Activated CD4-positive, alpha-beta T cell treated with anti-CD3 and anti-CD28 coated beads, Interleukin-2, amount 10 ng/mL, durations not matched to agents 7 days and 5 days (primary cell): ENCODE data around the gene MFAP2. TPM values are rescaled to one million over a fixed set of nuclear protein-coding genes. Genes with fewer than 3 reads are reported as not detected.

Experiments used
- CTCF ChIA-PET: fragments of 350-600 bp; sonication (Branson Sonifier 250); formaldehyde crosslinking; loops from one replicate; lab custom pipeline; 2021; ENCODE audit warnings: antibody characterized with exemption; lab: Charles Lee
- POLR2A ChIA-PET: fragments of 350-600 bp; sonication (Branson Sonifier 250); formaldehyde crosslinking; loops from one replicate; lab custom pipeline; 2021; ENCODE audit warnings: antibody characterized with exemption; lab: Charles Lee
- DNase-seq: peaks from one replicate; pipeline ENCODE4 v3.0.0-alpha.2; 2020
- H3K27ac Mint-ChIP-seq: one replicate; pipeline ENCODE4 v1.8.0; 2021; ENCODE audit warnings: mild to moderate bottlenecking, moderate library complexity, mixed read lengths
- H3K27me3 Mint-ChIP-seq: one replicate; pipeline ENCODE4 v1.8.0; 2021; ENCODE audit warnings: mixed read lengths
- H3K36me3 Mint-ChIP-seq: one replicate; pipeline ENCODE4 v1.8.0; 2021; ENCODE audit warnings: low read depth, mixed read lengths
- H3K4me1 Mint-ChIP-seq: one replicate; pipeline ENCODE4 v1.8.0; 2021; ENCODE audit warnings: mixed read lengths
- H3K4me3 Mint-ChIP-seq: one replicate; pipeline ENCODE4 v1.8.0; 2021; ENCODE audit warnings: mild to moderate bottlenecking, moderate library complexity, mixed read lengths
- H3K9me3 Mint-ChIP-seq: one replicate; pipeline ENCODE4 v1.8.0; 2021; ENCODE audit warnings: mixed read lengths
- total RNA-seq, 2 experiments: library from RNA; stranded (reverse); gene quantifications; one replicate each; pipeline ENCODE4 v1.2.3, GENCODE V29; 2021

The MFAP2 gene
- total RNA-seq, 2 experiments from 2014 or later, result not detected

DNA sequence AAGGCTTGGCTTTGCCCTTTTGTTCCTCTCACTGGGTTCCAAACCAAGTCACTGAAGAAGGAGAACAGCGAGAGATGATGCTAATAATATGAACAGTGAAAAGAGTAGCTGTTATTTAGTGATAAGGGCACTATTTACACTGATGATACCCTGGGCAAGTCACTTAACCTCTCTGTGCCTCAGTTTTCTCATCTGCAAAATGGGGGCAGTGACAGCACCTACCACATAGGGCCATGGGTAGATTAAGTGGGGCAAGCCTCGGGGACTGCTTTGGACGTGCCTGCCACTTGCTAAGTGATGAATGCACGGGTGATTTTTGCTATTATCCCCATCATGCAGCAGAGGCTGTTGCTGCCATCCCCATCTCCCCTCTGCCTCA lies 22.1 kb upstream of the MFAP2 start:
- Mint-ChIP-seq H3K36me3 (peaks cover 17% of the 10 kb centered on the region), H3K9me3 (no peaks in the 10 kb centered on the region), H3K27me3 (no peaks in the 10 kb centered on the region), H3K4me1 (no peaks in the 10 kb centered on the region), H3K27ac (no peak overlapping the region), H3K4me3 (no peak overlapping the region)
- ChIA-PET CTCF (interaction anchor here (2.9 kb wide), 1 partner anchor 12 kb away, joined by 11 read pairs; no protein-coding TSS in a partner anchor), POLR2A (no interaction called here)
- no peak for DNase-seq

DNA sequence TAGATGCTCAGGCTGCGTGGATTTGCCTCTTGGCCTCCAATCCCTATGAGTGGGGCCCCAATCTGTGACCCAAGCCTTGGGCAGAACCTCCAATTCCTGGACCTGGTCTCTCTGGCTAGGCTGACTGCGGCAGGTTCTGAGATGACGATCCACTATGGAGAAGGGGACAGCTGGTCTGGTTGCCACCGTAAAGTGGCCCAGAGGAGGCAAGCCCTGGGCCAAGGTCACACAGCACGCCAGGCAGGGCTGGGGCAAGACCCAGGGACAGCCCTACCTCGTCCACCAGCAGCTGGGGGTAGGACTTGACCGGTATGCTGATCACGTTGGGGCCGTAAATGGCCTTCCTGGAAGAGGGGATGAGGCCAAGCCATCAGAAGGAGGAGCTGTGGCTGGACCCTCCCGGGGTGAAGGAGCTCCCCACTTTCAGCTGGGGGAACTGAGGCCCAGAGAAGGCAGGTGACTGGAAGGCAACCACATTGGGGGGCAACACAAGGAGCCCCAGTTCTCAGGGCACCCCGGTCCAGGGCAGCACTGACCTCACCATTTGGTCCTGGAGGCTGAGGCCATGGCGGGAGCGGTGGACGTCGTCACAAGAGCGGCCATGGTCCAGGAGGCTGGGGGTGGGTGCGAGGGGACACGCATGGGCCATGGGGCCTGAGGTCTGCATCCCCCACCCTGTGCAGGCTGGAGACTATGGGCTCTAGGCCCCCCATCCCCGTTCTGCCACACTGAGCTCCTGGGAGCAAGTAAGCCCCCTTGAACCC lies 21.5 kb upstream of the MFAP2 start:
- Mint-ChIP-seq H3K27ac (no peak overlapping the region), H3K4me1 (no peaks in the 10 kb centered on the region), H3K36me3 (peaks cover 17% of the 10 kb centered on the region), H3K27me3 (no peaks in the 10 kb centered on the region), H3K9me3 (no peaks in the 10 kb centered on the region), H3K4me3 (no peak overlapping the region)
- ChIA-PET CTCF (interaction anchor here (0.6 to 2.9 kb wide), 2 partner anchors 12 to 381 kb away, joined by 3 to 11 read pairs; no protein-coding TSS in a partner anchor), POLR2A (no interaction called here)
- DNase-seq, result no peak

DNA sequence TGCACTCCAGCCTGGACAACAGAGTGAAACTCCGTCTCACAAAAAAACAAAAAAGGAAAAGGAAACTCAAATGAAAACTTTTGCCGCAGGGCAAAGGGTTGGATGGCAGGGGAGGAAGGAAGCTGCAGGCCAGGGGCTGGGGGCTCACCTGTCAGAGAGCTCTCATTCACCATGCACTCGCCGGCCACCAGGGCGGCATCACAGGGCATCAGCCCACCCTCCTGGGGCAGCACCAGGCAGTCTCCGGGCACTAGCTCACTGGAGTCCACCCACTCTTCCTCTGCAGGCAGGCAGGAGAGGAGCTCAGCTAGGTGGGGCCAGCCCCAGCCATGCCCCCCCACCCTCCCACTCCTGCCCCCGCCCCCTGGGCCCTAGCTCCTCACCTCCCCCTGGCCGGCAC lies 19.4 kb upstream of the MFAP2 start:
- no peaks in the 10 kb centered on the region for H3K27me3 Mint-ChIP-seq
- H3K27ac Mint-ChIP-seq, result no peak overlapping the region
- H3K4me1 Mint-ChIP-seq, result no peaks in the 10 kb centered on the region
- no peak for DNase-seq
- POLR2A ChIA-PET, result no interaction called here
- no peak overlapping the region for H3K4me3 Mint-ChIP-seq
- no peaks in the 10 kb centered on the region for H3K9me3 Mint-ChIP-seq
- CTCF ChIA-PET, result interaction anchor here (1.1 kb wide), 1 partner anchor 14 kb away, joined by 5 read pairs; no protein-coding TSS in a partner anchor
- peaks cover 19% of the 10 kb centered on the region for H3K36me3 Mint-ChIP-seq

DNA sequence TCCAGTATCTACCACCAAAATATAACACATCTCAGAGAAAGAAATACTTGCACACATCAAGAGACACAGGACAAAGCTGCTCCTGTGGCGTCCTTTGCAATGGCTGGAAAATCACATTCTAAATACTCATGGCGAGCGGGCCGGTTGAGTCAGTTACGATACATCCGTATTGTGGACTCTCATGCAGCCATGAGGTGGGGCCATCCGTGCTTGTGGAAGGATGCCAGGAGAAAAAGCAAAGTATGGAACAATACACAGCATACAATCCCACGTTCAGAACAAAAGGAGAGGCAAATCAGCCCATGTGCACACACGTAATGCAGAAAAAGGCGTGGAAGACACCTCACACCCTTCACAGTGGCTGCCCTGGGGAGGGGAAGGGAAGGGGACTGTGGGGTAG lies 18.2 kb upstream of the MFAP2 start:
- Mint-ChIP-seq H3K4me1 (no peaks in the 10 kb centered on the region), H3K27me3 (no peaks in the 10 kb centered on the region), H3K9me3 (no peaks in the 10 kb centered on the region), H3K27ac (no peak overlapping the region), H3K36me3 (peaks cover 13% of the 10 kb centered on the region), H3K4me3 (no peak overlapping the region)
- CTCF ChIA-PET, result no interaction called here
- DNase-seq, result no peak
- POLR2A ChIA-PET, result no interaction called here

DNA sequence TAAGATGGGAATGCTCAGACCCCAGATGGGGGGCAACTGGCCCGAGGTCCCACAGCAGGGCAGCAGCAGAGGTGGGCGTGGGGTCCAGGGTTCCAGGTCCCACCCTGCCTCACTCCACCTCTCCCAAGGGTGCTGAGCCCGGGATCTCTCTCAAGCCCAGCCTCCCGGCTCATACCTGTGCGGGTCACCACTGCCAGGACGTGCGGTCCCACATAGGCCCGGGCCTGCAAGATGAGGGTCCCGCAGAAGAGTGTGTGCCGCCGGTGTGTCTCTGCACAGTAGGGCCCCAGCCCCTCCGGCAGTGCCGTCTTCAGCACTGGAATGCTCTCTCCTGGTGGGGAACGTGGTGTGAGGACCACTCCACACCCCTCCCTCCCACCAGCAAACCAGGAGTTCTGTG lies 16.4 kb upstream of the MFAP2 start:
- no peak overlapping the region for H3K27ac Mint-ChIP-seq
- no peaks in the 10 kb centered on the region for H3K9me3 Mint-ChIP-seq
- no peaks in the 10 kb centered on the region for H3K27me3 Mint-ChIP-seq
- H3K4me1 Mint-ChIP-seq, result no peaks in the 10 kb centered on the region
- no peak overlapping the region for H3K4me3 Mint-ChIP-seq
- DNase-seq, result no peak
- CTCF ChIA-PET, result interaction anchor here (1.4 kb wide), 1 partner anchor 11 kb away, joined by 3 read pairs; no protein-coding TSS in a partner anchor
- POLR2A ChIA-PET, result no interaction called here
- peaks cover 12% of the 10 kb centered on the region for H3K36me3 Mint-ChIP-seq

DNA sequence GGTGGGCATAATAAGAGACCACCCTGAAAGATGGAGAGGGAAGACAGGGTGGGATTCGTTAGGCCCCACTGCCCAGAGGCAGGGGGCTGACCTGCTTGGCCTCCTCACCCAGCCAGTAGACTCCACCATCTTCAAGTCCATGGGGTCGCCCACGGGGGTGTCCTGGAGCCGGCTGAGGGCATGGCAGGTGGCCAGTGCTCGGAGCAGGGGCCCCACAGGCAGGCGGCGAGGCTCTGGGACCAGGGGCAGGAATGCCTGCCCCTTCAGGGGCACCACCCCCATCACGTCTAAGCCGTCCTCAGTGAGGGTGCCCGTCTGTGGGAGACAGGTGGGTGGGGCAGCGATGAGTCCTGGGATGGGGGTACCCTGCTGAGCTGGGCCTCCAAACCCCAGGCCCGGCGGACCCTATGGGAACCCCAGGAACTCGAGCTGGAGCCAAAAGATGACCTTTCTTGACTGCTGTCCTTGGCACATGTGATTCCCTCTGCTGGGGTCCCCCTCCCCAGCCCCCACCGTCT lies 13.2 kb upstream of the MFAP2 start:
- Mint-ChIP-seq H3K27ac (no peak overlapping the region), H3K4me1 (no peaks in the 10 kb centered on the region), H3K4me3 (no peak overlapping the region), H3K36me3 (peaks cover 5% of the 10 kb centered on the region), H3K9me3 (no peaks in the 10 kb centered on the region), H3K27me3 (no peaks in the 10 kb centered on the region)
- ChIA-PET CTCF (interaction anchor here (2.0 kb wide), 1 partner anchor 13 kb away, joined by 5 read pairs; the partner anchor contains the start of gene MFAP2), POLR2A (no interaction called here)
- DNase-seq, result no peak

DNA sequence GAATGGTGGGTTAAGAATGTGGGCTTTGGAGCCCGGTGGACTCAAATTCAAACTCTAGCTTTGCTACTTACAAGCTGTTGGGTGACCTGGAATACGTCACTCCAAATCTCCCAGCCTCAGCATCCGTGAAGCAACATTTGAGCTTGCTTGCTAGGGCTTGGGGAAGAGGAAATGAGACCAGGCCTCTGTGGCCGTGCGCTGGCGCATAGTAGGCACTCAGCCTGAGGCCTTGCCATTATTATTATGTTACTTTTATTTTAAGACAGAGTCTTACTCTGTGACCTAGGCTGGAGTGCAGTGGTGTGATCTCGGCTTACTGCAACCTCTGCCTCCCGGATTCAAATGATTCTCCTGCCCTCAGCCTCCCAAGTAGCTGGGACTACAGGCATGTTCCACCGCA lies 12.3 kb upstream of the MFAP2 start:
- no peak overlapping the region for H3K4me3 Mint-ChIP-seq
- no peak for DNase-seq
- H3K27ac Mint-ChIP-seq, result no peak overlapping the region
- ChIA-PET CTCF (interaction anchor here (1.1 to 2.0 kb wide), 2 partner anchors 8 to 13 kb away, joined by 3 to 5 read pairs; partner anchors contain the start of gene MFAP2), POLR2A (no interaction called here)
- H3K27me3 Mint-ChIP-seq, result no peaks in the 10 kb centered on the region
- no peaks in the 10 kb centered on the region for H3K4me1 Mint-ChIP-seq
- H3K36me3 Mint-ChIP-seq, result peaks cover 2% of the 10 kb centered on the region
- H3K9me3 Mint-ChIP-seq, result no peaks in the 10 kb centered on the region

DNA sequence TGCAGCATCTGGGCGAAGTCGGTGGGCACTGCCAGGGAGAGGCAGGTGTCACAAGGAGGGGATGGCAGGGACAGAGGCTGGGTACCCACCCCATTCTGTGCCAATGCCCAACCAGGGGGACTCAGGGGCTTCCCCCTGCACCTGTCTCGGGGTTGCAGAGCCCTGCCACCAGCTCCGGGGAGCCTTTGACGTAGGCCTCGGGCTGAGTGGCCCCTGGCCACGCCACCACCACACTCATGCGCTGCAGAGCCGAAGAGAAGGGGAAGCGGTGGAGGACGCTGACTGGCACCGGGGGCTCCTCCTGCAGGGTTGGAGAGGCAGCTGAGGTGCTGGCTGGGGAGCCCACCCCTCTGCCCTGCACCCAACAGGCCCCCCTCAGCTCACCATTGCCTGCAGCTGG lies 11.7 kb upstream of the MFAP2 start:
- CTCF ChIA-PET, result interaction anchor here (1.1 to 2.0 kb wide), 2 partner anchors 9 to 12 kb away, joined by 3 to 5 read pairs; partner anchors contain the start of gene MFAP2
- Mint-ChIP-seq H3K36me3 (peaks cover 2% of the 10 kb centered on the region), H3K9me3 (no peaks in the 10 kb centered on the region), H3K27ac (no peak overlapping the region), H3K4me3 (no peak overlapping the region), H3K27me3 (no peaks in the 10 kb centered on the region), H3K4me1 (no peaks in the 10 kb centered on the region)
- DNase-seq, result no peak
- POLR2A ChIA-PET, result no interaction called here

DNA sequence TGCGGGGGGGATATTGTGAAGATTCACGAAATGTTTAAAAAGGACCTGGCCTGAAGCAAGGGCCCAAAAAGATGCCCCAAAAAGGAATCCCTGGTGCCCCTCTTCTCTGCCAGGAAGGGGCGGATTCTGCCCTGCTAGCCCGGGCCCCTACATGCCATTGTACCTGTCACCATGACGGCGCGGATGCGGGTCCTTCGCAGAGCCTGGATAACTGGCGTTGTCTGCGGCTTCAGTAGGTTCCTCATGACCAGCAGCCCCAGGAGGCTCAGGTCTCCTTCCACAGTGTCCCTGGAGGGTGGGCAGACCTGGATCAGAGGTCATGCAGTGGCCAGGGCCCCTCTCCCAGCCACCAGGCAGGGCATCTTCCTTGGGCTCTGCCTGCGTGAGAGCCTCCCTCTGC lies 11.2 kb upstream of the MFAP2 start:
- Mint-ChIP-seq H3K4me3 (no peak overlapping the region), H3K27ac (no peak overlapping the region), H3K4me1 (no peaks in the 10 kb centered on the region), H3K36me3 (peaks cover 2% of the 10 kb centered on the region), H3K27me3 (no peaks in the 10 kb centered on the region), H3K9me3 (no peaks in the 10 kb centered on the region)
- DNase-seq, result no peak
- CTCF ChIA-PET, result interaction anchor here (2.0 to 2.9 kb wide), 2 partner anchors 11 to 12 kb away, joined by 5 to 11 read pairs; partner anchors contain the start of gene MFAP2
- POLR2A ChIA-PET, result no interaction called here

DNA sequence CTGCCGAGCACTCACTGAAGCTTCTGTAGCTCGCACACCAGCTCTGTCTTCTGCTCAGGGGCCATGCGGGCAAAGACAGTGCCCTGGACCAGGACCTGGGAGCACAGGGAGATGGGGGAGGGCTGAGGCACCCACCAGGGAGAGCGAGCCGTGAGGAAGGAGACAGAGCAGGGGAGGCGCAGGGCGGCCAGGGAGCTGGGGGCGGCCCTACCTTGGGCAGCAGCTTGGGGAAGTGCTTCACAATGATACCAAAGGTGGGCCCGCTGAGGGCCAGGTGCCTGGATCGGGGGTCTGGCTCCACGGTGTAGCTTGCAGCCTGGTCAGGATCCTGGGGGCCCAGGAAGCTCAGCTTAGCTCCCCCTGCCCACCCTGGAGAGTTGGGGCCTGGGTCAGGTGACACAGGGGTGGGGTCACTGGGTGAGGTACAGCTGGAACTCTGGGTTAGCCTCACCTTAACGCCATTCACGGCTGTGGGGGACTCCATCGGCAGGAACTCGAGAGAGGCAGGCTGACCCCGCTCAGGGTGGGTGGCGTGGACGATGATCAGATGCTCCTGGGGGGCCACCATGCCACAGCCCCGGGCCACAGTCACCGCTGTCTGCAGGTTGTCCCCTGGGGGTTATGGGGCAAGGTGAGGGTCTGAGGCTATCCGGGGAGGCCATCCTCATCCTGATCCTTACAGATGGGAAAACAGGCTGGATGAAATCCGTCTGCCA lies 9.4 kb upstream of the MFAP2 start:
- DNase-seq, result no peak
- Mint-ChIP-seq H3K4me1 (no peaks in the 10 kb centered on the region), H3K36me3 (no peaks in the 10 kb centered on the region), H3K27ac (no peak overlapping the region), H3K4me3 (no peak overlapping the region), H3K27me3 (no peaks in the 10 kb centered on the region), H3K9me3 (no peaks in the 10 kb centered on the region)
- POLR2A ChIA-PET, result no interaction called here
- CTCF ChIA-PET, result interaction anchor here (0.7 to 2.9 kb wide), 2 partner anchors 13 to 38 kb away, joined by 3 to 11 read pairs; no protein-coding TSS in a partner anchor

DNA sequence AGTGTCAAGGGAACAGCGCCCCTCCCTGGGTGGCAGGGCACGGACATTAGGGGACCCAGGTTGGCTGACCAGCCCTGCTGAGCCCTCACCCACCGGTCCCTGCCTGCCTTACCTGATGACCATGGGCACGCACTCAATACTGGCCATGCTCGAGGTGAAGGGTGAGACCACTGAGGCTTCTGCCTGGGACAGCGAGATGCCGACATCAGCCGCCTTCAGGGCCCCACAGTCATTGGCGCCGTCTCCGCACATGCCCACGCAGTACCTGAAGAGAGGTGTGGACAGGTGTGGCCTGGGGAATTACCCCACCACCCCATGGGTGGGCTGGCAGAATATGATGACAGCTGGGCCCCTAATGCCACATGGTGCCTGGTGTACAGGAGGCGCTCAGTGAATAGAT lies 7.8 kb upstream of the MFAP2 start:
- CTCF ChIA-PET, result interaction anchor here (1.9 kb wide), 1 partner anchor 28 kb away, joined by 8 read pairs; no protein-coding TSS in a partner anchor

DNA sequence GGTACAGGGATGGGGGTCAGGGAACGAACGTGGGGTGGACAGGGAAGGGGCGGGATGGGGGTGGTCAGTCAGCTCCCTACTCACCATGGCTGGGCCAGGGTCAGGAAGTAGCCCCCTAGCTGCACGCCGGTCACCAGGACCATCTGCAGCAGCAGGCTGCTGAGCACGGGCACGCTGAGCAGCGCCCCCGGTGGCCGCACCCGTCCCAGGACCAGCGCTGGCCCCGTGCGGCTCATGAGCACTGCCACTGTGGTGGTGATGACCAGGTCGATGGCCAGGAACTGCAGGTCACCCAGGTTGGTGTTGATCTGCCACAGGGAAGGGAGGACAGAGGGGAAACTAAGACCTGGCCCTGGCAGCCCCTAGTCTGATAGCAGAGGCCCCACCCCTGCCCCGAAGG lies 6.5 kb upstream of the MFAP2 start:
- Mint-ChIP-seq H3K27ac (no peak overlapping the region), H3K4me3 (no peak overlapping the region), H3K27me3 (peaks cover 10% of the 10 kb centered on the region), H3K9me3 (no peaks in the 10 kb centered on the region), H3K36me3 (no peaks in the 10 kb centered on the region), H3K4me1 (no peaks in the 10 kb centered on the region)
- CTCF ChIA-PET, result interaction anchor here (1.9 kb wide), 1 partner anchor 26 kb away, joined by 8 read pairs; no protein-coding TSS in a partner anchor
- POLR2A ChIA-PET, result no interaction called here
- DNase-seq, result no peak

More for the DNA sequence above, 7.8 kb upstream of the MFAP2 start:
- no peaks in the 10 kb centered on the region for H3K9me3 Mint-ChIP-seq
- peaks cover 3% of the 10 kb centered on the region for H3K27me3 Mint-ChIP-seq
- no peak for DNase-seq
- POLR2A ChIA-PET, result no interaction called here
- no peak overlapping the region for H3K4me3 Mint-ChIP-seq
- H3K4me1 Mint-ChIP-seq, result no peaks in the 10 kb centered on the region
- H3K27ac Mint-ChIP-seq, result no peak overlapping the region
- H3K36me3 Mint-ChIP-seq, result no peaks in the 10 kb centered on the region
